HG03280 (cell line): Measurements from ENCODE around the gene COL18A1.
"Not testable (repeated sequence)": the region's sequence is repeated elsewhere in the genome, so short reads cannot be mapped to it uniquely, and the experiment has no call there.

Experiments
- ATAC-seq: cut with Tn5 transposase; IDR thresholded peaks from one replicate; pipeline ENCODE4 v1.9.1; 2021; ENCODE audit warnings: mild to moderate bottlenecking, moderate library complexity; ENCODE audit not compliant: unreplicated experiment

COL18A1 gene

DNA sequence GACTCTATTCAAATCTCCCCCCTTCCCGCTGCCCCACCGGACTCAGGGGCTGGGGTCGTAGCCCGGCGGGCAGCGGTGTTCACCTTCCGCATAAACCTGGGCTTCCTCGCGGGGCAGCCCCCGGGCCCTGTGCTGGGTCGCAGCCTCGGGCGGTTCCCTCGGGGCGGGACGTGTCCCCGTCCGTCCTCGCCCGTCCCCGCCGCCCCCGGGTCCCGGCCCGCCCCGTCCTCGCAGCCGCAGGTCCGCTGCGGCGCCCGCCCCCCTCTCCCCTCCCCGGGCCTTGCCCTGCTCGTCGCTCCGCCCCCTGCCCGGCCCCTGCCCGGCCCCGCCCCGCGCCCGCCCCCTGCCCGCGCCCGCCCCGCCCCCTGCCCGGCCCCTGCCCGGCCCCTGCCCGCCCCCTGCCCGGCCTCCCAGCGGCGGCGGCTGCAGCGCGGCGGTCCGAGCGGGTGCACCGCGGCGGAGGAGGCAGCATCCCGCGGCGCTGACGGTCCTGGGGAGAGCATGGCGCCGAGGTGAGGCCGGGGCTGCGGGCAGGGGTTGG is at the start of gene COL18A1:
Gene COL18A1 (plus strand): TSS at position 436 of the 541 bp plus-strand sequence. CDS start 66 bp downstream, at position 502.
- ATAC-seq = no peak

DNA sequence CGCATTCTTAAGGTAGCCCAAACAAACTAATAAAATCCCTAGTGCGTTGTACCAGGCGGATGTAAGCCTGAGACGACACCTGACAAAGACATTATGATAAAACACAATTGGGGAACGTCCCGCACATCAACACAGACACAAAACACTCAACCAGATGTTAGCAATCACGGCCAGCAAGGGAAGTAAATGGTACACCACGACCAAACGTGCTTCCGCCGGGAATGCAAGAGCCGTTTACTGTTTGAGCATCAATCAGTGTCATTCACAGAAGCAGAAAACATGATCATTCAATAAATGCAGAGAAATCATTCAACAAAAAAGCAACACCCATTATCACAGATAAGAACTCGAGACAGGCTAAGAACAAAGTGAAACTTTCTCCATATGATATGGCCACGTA is 49.4 kb upstream of the COL18A1 start:
- no peak for ATAC-seq

DNA sequence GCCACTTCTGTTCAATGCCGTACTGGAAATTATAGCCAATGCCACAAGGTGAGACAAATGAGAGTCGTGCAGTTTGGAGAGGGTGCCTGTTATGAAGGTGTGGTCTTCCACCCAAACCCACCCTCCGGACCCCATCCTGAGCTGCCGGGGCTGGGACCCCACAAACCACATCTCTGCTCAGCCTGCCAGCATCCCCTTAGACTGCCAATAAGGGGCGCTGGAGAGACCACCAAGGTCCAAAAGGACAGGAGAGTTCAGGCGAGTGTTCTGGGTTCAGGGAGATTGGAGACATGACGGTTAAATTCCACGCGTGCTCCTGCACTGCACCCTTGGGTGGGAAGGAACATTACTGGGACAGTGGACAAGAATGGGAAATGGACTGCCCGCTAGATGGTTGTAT is 48.7 kb upstream of the COL18A1 start:
- ATAC-seq = no peak

GRCh38 chr21:45356653-45357435 is 48.1 kb upstream of the COL18A1 start:
- ATAC-seq = no peak

- no peak for ATAC-seq
These were observed 47.3 kb upstream of the COL18A1 start for GRCh38 chr21:45357436-45358260.

DNA sequence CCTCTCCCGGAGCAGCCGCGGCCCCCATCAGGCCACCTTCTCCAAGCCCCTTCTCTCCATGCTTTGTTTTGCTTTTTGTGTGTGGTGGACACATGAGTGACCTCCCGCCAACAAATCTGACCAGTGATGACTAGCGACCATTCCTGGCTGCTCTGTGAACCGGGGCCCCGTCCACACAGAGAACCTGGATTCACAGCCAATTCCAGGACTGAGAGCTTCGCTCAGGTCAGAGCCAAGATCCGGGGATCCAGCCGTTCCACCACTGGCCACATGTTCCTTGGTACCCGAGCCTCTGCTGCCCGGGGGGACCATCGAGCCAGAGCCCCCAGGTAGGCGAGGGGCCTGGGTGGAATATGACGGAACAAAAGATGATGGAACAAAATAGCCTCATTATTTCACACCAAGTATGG is 46.7 kb upstream of the COL18A1 start:
- no peak for ATAC-seq

DNA sequence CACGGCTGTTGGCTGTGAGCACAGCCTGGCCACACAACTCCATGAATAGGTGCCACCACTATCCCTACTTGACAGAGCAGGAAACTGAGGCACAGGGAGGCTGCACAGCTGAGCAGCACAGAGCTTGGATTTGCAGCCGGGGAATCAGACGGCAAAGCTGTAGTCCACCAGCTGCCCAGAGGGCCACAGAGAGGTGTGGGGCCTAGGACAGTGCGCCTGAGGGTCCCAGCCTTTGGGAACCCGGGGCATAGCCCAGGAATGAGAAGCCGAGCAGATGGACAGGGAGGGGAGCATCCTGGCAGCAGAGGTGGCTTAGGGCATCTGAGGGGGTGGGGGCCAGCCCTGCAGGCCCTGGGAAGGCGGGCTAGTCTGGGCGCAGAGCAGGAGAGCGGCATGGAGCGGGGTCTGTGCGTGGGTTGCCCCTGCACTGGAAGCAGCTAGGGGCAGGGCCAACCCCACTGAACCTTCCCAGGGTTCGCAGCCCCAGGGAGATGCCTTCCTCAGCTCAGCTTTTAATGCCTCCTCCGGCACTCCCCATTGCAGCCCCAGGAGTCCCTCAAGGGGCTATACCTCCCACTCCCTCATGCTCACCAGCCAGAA is 46.2 kb upstream of the COL18A1 start:
- ATAC-seq = no peak

GRCh38 chr21:45359451-45360217 is 45.3 kb upstream of the COL18A1 start:
- ATAC-seq = no peak

GRCh38 chr21:45361033-45361997 is 43.6 kb upstream of the COL18A1 start:
- no peak for ATAC-seq

- ATAC-seq = no peak
These were observed 42.8 kb upstream of the COL18A1 start for GRCh38 chr21:45362077-45362747.

- no peak for ATAC-seq
These were observed 42.2 kb upstream of the COL18A1 start for GRCh38 chr21:45362748-45363145.

- not testable (repeated sequence) for ATAC-seq
These were observed 41.7 kb upstream of the COL18A1 start for GRCh38 chr21:45363272-45363671.

GRCh38 chr21:45363921-45364467 is 41.0 kb upstream of the COL18A1 start:
- no peak for ATAC-seq

DNA sequence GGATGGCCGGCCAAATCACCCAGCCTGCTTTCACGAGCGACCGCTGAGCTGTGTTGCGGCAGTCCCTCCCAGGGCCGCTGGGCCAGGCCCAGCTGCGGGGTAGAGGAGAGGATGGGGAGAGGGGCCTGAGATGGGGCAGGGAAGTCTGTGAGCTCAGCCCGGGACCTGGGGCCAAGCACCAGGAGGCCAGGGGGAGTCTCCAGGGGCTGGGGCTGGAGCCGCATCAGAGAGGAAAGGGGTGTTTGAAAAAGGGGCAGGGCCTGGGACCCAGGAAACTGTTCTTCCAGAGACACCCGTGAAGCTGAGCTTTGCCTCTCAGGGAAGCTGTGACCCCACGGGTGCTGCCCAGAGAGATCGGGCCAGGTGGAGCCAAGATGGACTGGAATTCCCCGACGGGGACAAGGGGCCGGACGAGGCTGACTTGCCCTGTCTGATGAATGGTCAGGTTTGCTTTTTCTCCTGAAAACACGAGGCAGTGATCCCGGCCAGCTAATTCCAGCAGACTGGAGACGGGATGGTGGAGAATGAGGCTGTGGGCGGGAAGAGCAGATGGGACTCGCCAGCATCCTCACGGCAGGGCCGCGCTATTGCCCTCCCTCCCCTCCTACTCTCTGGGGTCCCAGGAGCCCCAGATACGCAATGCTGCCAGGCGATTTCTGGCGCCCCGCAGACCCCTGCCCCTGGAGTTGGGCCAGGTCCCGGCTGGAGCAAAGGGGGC is 40.3 kb upstream of the COL18A1 start:
- no peak for ATAC-seq

DNA sequence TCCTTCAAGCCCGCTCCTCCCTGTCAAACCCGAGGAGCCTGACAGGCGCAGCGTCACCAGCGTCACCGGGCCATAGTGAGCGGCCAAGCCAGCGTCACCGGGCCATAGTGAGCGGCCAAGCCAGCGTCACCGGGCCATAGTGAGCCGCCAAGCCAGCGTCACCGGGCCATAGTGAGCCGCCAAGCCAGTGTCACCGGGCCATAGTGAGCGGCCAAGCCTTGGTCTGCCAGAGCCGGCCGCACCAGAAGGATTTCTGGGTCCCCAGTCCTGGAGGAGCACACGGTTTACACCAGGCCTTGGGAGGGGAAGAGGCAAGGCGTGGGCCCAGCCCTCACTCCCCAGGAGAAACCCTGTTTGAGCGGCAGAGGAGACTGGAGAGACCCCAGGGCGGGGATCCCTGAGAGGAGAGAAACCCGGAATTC is 39.8 kb upstream of the COL18A1 start:
- no peak for ATAC-seq

DNA sequence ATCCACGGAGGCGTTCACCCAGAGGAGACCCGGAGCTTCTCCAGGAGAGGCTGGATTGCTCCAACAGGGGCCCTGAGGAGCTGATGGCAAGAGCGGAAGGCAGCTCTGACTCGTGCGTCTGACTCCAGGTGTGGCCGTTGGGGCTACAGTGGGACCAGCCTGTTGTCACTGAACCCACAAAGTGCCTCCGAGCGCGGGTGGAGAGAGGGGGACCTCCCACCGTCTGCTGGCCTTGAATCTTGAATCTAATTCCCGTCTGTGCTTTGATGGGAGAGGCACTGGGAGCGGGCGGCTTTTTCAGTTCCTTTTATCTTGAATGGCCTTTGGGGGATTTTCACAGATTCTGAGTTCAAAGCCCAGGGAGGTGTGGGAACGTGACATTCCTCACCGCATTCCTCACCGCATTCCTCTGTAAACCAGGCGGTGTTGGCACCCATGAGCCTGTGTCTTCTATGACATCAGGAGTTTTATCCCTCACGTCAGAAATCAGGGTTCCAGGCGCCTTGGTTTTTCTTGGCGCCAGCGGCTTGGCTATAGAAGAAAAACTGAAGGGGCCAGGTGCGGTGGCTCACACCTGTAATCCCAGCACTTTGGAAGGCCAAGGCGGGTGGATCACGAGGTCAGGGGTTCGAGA is 39.2 kb upstream of the COL18A1 start:
- no peak for ATAC-seq

DNA sequence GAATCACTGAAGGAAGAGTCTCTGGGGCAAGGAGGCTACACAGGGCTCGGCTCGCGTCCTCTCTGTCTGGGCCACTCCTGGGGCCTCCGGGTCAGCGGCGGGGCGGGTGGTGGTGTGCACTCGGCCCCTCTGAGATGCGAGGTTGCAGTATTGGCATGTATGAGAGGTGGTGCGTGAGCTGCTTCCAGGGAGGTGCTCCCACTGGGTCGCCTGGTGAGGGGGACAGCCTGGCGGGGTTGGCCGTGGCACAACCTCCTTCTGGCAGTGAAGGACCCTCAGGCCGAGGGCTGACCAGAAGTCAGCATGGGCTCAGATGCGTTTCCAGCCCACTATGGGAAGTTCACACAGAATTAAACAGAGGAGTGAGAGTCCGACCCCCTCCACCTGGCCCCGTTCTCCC is 38.5 kb upstream of the COL18A1 start:
- no peak for ATAC-seq
